Skin of body (tissue), 2 donors: Measurements from ENCODE around the gene PARS2. TPM values are rescaled to one million over a fixed set of nuclear protein-coding genes. Genes with fewer than 3 reads are reported as not detected.

Experiments used
- DNase-seq: peaks from one replicate; lab custom pipeline; 2025; lab: John Stamatoyannopoulos, UW
- total RNA-seq: library from RNA; depleted of rRNA; stranded (reverse); fragments of >200 nt; gene quantifications from one replicate; pipeline ENCODE4 v1.2.3, GENCODE V29; 2014

PARS2 gene
- 2.5 TPM for total RNA-seq

DNA sequence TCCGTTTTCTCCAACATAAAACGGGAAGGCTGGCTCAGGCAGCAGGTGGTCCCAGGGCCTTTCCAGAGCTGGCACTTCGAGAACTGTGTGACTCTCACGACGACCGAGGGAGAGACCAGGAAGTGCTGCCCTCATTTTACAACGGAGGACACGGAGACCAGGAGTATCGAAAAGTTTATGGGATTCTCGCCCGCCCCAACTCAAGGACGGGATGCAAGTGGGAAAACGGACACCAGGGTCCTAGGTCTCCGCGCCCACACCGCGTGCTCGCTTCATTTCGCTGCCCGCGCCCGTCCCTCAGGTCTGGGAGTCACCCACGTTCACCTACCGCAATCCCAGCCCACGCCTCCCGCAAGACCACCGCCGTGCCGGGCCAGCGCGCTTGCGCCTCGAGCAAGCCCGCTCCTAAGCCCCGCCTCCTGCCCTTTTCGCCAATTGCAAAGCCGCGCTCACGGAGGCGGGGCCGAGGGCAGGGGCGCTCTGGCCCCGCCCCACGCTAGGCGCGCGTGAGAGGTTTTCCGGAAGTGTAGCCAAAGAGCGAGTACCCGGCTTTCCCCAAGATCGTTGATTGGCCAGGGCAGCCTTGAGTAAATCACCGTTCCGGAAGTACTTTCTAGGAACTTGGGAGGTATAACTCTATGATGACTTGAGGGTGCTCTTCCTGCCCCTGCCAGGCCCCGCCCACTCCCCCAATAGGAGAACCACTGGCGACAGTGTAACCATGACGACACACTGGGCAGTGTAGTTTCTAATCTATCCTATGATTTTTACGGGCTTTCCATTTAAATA is at the start of gene PARS2:
TSS of gene PARS2 (minus strand) at position 391 of the 789 bp plus-strand sequence. CDS start 5,362 bp downstream, outside the sequence.
- peak; percentile 99 for DNase-seq

GRCh38 chr1:54814126-54814498 is 49.8 kb upstream of the PARS2 start:
- no peak for DNase-seq

- DNase-seq: no peak
Observed at GRCh38 chr1:54813485-54814125, 49.3 kb upstream of the PARS2 start.

DNA sequence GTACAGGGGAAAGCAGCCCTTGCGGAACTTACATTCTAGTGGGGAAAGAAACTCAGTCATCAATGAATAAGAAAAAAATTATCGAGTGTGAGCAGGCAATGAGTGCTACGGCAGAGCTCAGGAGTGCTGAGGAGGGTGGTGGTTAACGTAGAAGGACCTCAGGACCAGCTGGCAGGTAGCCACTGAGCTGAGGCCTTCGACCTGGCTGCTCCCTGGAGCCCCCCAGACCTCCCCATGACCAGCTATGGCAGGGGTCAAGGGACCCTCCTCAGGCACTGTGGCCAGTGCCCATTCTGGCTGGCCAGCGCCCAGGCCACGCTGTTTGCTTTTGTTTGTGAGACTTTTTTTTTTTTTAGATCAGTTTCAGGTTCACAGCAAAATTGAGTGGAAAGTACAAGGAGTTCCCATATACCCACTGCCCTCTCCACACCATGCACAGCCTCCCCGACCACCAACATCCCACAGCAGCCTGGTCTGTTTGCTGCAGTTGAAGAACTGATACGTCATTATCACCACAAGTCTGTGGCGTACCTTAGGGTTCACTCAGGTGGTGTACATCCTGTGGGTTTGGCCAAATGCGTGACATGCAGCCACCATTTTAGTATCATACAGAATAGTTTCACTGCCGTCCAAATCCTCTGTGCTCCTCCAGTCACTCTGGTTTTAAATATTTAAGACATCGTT is 48.6 kb upstream of the PARS2 start:
- no peak for DNase-seq

DNA sequence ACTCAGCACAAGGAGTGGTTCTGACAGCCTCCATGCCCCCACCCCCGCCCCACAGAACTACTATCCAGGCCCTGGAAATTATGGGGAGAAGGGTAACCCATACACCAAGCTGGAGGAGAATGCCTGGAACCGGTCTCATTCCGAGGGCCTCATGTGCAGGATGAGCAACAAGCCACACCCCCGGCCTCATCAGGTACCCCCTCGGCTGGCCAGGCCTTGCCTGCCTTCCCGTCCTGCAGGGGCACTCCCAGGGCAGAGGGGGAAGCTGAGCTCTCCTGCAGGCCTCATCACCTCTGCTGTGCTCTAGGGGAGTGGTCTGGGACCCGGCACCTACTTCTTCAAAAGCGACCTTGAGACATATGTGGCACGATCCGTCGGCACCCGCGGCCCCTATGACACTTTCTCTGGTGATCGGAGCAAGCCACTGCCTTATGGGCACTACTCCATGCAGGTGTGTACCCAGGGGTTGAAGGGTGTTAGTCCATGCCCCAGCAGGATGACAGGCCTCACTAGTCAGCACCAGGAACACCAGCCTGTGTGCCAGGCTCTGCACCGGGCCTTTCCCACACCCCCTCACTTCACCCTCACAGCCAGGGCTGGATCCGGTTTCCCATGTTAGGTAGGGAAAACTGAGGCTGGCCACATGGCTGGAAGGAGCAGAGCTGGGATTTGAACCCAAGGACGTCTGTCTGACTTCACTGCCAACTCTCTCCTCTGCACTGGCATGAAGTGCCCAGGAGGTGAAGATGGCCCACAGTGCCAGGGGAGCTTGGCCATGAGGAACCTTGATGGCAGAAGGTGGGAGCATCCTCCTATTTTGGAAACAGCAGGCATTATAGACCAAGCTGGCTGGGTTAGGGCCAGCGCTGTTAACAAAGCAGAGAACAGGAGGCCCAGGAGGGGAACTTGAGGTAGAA is 47.7 kb upstream of the PARS2 start:
- DNase-seq: no peak

DNA sequence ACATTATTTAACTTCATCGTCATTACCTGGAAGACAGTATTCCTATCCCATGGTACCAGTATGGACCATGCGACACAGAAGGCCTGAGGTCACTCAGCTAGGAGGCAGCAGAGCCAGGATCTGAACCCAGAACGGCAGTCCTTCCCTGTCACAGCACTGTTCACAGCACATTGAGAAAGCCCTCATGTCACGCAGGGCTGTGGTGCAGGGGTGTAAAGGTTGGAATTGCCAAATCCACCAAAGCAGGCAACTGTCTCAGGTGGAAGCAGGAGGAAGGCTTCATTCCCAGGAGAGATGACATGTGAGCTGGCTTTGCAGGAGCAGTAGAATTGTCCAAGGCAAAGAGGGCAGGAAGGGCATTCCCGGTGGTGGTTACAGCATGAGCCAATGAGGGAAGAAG is 46.7 kb upstream of the PARS2 start:
- no peak for DNase-seq

DNA sequence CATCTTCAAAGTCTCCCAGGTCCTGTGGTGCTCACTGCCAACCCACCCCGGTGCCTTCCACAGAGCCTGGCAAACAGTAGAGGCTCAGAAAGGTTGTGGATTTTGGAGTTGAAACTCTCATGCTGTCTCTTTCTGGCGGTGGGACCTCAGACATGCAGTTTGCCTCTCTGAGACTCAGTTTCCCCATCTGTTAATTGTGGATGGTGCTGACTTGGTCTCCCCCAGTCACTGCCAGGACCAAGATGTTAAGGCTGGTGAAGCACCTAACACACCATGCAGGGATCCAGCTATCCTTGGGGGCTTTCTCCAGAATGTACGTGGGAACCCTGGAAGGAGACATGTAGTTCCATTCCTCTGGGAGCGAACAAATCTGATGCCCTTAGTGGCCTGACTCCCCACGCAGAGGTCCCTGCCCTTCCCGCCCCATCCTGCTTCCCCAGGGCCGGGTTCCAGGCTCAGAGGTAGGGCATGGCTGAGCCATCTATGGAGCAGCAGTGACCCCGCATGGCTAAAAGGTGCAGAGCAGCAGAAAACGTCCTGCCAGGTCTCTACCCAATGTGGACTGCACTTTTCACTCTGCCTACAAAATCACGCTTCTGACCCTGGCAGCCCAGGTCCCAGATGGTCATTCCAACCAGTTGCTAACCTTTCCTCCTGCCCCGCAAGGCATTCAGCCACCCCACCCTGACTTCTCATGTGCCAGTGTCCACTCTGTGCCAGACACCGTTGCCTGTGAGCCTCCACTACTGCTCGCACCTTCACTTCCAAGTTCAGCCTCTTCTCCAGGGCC is 46.0 kb upstream of the PARS2 start:
- DNase-seq: peak; percentile 48

GRCh38 chr1:54809496-54810074 is 45.3 kb upstream of the PARS2 start:
- no peak for DNase-seq

- no peak for DNase-seq
Observed at GRCh38 chr1:54808443-54809207, 44.3 kb upstream of the PARS2 start.

GRCh38 chr1:54807756-54808155 is 43.4 kb upstream of the PARS2 start:
- no peak for DNase-seq

GRCh38 chr1:54806931-54807611 is 42.7 kb upstream of the PARS2 start:
- DNase-seq: no peak

DNA sequence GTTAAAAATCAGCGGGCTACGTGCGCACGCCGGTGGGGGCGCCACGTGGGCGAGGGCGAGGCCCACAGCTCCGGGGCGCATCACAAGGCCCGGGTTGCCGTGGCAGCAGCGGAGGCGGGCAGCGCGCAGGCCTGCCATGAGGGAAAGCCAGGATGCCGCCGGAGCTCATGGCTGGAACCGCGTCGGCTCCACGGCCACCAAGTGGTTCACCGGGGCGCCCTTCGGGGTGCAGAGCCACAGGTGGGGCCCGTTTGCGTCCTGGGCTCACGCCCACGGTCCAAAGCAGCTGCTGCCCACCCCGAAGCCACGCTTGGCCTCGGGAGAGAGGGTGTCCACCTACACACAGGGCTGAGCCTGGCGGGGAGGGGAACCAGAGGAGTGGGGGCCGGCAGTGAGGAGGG is 41.7 kb upstream of the PARS2 start:
- DNase-seq: no peak

DNA sequence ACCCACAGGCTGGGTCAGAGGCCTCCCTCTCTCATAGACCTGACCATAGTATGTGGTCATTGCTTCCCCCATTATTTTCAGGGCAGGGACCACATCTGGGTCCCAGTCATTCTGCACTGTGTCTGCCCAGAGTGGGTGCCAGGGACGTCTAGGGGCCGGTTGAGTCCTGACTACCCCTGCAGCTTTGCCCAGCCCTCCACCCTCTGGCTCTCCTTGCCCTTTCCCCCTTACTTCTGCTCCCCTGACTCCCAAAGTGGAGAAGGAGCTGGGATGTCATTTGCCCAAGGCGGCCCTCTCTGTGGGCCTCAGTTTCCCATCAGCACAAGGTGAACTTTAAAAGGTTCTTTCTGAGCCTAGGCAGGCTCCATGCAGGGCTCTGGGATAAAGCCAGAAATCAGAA is 41.1 kb upstream of the PARS2 start:
- DNase-seq: no peak

DNA sequence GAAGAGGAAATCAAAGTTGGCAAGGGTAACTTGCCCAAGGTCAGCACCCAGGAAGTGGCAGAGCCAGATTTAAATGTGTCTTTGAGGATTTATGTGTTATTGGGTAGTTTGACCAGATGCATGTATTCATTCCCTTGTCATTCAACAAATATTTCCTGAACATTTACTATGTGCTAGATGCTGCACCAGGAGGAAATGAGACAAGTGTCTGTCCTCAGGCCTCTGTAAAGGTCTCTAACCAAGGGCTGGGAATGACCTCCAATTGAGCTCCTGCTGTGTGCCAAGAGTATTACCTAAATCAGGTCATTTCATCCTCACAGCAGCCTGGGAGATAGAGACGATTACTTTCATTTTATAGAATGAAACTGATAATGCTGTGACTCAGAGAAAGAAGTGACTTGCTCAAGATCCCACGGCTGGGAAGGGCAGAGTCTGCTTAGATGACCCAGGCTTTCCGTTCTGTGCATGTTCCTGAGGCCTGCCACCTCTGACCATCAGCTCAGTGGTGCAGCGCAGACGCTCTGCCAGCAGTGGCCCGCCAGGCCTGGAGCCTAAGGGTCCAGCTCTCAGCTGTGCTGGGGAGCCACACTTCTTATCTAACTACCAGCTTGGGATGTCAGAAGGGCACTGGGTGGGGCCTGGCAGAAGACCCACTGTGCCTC is 40.3 kb upstream of the PARS2 start:
- DNase-seq: no peak

GRCh38 chr1:54803761-54804470 is 39.6 kb upstream of the PARS2 start:
- DNase-seq: no peak

GRCh38 chr1:54800899-54801759 is 36.8 kb upstream of the PARS2 start, which contains the start of gene TTC22:
TSS of gene TTC22 (minus strand) at chr1:54801323. CDS start at chr1:54801163, 160 bp downstream.
- DNase-seq: no peak
